Subcutaneous abdominal adipose tissue (tissue), 5 donors: ENCODE data around the gene KLHDC7B.

ENCODE experiments used
- H3K27ac ChIP-seq: one replicate; pipeline ENCODE4 v1.7.0; 2013; ENCODE audit warnings: low read depth, mild to moderate bottlenecking, inconsistent platforms, low read length, moderate library complexity
- H3K27me3 ChIP-seq, 5 donors: one replicate each; pipeline ENCODE4 v1.7.0; 2013; ENCODE audit warnings: low read length in 5 of 5, inconsistent platforms in 1 of 5; ENCODE audit not compliant: control insufficient read depth in 5 of 5, insufficient read depth in 4 of 5
- H3K36me3 ChIP-seq, 5 donors: one replicate each; pipeline ENCODE4 v1.7.0; 2013; ENCODE audit warnings: low read length in 5 of 5; ENCODE audit not compliant: control insufficient read depth in 5 of 5, insufficient read depth in 5 of 5
- H3K4me1 ChIP-seq, 5 donors: one replicate each; pipeline ENCODE4 v1.7.0; 2013; ENCODE audit warnings: low read length in 5 of 5, mild to moderate bottlenecking in 3 of 5, moderate library complexity in 1 of 5; ENCODE audit not compliant: control insufficient read depth in 5 of 5, insufficient read depth in 5 of 5
- H3K4me3 ChIP-seq, 5 donors: one replicate each; pipeline ENCODE4 v1.7.0; 2013; ENCODE audit warnings: low read length in 5 of 5, low read depth in 1 of 5
- H3K9ac ChIP-seq, 5 donors: one replicate each; pipeline ENCODE4 v1.7.0; 2013; ENCODE audit warnings: low read length in 5 of 5, mild to moderate bottlenecking in 4 of 5, moderate library complexity in 3 of 5
- H3K9me3 ChIP-seq, 5 donors: one replicate each; pipeline ENCODE4 v1.7.0; 2013; ENCODE audit warnings: low read length in 5 of 5; ENCODE audit not compliant: control insufficient read depth in 5 of 5
- donor health status: healthy.
- donor health status: healthy.
- donor health status: healthy.
- donor health status: healthy.
- donor health status: healthy.

The KLHDC7B gene

DNA sequence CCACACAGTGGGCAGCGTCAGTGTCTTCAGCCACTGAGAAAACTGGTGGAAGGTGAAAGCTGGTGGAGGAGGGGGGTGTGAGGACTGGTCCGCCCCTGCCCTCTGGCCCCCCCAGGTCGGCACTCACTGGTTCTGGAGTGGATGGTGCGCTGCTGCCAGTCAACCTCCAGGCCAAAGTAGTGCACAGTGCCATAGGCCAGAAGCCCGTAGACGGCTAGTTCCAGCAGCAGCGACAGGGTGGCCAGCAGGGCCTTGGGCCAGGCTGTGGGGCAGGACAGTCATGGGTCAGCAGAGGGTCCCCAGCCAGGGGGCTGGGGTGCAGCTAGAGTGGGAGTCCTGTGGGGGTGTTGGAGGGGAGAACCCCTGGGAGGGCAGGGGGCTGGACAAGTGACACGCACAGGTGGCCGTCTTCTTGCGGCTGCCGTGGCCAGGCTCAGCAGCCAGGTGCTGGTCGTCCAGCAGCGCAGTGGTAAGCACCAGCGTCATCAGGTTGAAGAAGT, 40.4 kb upstream of the KLHDC7B start:
- Histone ChIP-seq H3K27me3 (no peaks in the 10 kb centered on the region), H3K4me3 (no peak overlapping the region), H3K4me1 (peaks cover 0 to 29% (median 28%) of the 10 kb centered on the region in 5 donors), H3K36me3 (peaks cover 0 to 35% (median 34%) of the 10 kb centered on the region in 5 donors), H3K27ac (no peak overlapping the region), H3K9me3 (no peaks in the 10 kb centered on the region), H3K9ac (no peak overlapping the region)

DNA sequence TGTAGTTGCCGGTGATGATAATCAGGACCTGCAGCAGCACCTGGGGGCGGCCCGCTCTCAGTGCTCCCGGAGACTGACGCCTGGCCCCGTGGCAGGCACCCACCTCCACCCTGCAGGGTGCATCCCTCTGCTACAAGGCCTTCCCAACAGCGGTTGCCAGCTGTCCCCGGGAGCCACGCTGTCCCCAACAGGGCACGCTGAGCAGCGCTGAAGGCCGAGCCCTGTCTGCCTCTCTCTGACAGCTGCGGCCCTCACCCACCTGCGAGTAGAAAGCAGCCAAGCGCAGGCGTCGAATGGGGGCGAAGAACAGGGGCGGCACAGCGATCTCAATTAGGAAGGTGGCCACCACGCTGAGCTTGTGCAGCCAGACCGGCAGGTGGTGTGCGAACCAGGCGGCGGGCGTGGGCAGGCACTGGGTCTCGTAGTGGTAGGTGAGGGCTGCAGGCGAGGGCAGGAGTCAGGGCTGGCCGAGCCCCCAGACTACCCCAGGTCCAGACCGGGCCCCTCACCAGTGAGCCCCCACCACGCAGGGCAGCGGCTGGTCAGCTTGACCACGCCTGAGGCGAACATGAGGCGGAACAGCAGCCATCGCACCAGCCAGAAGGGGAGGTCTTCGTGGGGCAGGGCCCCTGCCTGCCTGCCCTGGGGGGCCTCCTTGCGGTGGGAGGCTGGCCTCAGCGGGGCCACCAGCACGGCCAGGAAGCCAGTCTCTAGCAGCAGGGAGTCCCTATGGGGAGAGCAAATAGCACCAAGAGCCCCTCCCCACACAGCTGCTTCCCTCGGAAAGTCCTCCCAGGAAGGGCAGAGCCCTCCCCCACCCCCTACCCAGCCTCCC, 39.7 kb upstream of the KLHDC7B start:
- peak overlapping the region in 2 of 5 donors; percentile 96 to 99 for H3K9ac ChIP-seq
- H3K9me3 ChIP-seq, result no peaks in the 10 kb centered on the region
- peaks cover 0 to 29% (median 28%) of the 10 kb centered on the region in 5 donors for H3K4me1 ChIP-seq
- H3K36me3 ChIP-seq, result peaks cover 0 to 36% (median 35%) of the 10 kb centered on the region in 5 donors
- peak overlapping the region in 3 of 5 donors; percentile 94 to 98 (median 97) for H3K4me3 ChIP-seq
- H3K27ac ChIP-seq, result no peak overlapping the region
- no peaks in the 10 kb centered on the region for H3K27me3 ChIP-seq

DNA sequence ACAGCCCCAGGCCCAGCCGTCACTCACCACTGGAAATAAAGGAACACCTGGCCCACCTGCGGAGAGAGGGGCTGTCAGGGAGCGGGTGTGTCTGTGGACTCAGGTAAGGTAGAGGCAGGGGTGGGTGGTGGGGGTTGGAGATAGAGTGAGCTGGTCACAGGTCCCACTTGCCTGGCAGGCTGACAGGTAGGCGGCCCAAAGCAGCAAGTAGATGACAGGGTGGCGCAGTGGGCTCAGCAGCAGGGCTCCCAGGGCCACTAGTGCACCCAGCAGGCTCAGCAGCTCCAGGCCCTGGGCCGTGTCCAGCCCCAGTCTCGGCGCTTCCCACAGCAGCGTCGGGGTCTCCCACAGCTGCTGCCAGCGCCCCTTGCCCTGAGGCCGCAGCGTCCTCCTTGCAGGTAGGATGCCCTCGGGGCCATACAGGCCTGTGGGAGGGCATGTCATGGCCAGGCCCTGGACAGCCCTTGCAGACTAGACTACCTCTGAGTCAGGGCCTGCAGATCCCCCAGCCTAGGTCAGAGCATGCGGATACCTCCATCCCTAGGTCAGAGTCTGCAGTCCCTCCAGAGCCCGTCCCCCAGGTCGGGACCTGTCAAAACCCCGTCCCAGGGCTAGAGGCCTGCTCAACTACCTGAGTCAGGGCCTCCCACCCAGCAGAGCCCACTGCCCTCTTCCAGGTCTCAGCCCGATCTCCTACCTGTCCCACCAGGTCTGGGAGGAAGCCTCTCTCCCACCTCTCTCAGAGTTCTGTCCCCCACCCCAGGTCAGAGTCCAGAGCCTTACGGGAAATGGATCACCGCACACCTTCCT, 38.9 kb upstream of the KLHDC7B start:
- Histone ChIP-seq H3K4me3 (peak overlapping the region; percentile 87 to 98 (median 94)), H3K4me1 (peaks cover 0 to 29% (median 28%) of the 10 kb centered on the region in 5 donors), H3K9ac (peak overlapping the region; percentile 77 to 99 (median 89)), H3K36me3 (peaks cover 0 to 36% (median 35%) of the 10 kb centered on the region in 5 donors), H3K9me3 (no peaks in the 10 kb centered on the region), H3K27me3 (no peaks in the 10 kb centered on the region), H3K27ac (peak overlapping the region; percentile 76)

DNA sequence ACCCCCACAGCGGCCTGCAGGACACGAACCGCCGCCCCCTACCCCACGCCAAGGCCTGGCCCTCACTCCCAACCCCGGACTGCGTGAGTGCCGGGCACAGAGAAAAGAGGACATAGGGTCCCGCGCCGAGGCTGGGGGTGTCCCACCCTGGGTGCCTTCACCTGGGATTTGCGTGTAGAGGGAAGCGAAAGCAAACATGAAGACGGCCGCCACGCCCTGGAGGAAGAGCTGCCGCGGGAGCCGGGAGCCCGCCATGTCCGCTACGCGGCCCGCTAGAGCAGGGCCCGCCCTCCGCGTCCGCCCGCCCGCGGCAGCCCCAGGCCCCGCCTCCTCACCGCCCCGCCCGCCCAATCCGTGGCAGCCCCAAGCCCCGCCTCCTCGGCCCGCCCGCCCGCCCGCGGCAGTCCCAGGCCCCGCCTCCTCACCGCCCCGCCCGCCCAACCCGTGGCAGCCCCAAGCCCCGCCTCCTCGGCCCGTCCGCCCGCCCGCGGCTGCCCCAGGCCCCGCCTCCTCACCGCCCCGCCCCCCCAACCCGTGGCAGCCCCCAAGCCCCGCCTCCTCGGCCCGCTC, 38.2 kb upstream of the KLHDC7B start, which contains the start of gene LMF2:
TSS of gene LMF2 (minus strand) at position 282 of the 570 bp plus-strand sequence. CDS start at position 255, 27 bp downstream.
- H3K9me3 ChIP-seq, result no peaks in the 10 kb centered on the region
- H3K9ac ChIP-seq, result peak within 1 kb of the TSS; percentile 77 to 99 (median 89)
- H3K4me3 ChIP-seq, result peak within 1 kb of the TSS; percentile 87 to 98 (median 94)
- H3K27ac ChIP-seq, result peak within 1 kb of the TSS; percentile 88
- H3K36me3 ChIP-seq, result peaks cover 0 to 37% (median 30%) of the 10 kb centered on the region in 5 donors
- no peaks in the 10 kb centered on the region for H3K27me3 ChIP-seq
- peaks cover 0 to 29% (median 28%) of the 10 kb centered on the region in 5 donors for H3K4me1 ChIP-seq

DNA sequence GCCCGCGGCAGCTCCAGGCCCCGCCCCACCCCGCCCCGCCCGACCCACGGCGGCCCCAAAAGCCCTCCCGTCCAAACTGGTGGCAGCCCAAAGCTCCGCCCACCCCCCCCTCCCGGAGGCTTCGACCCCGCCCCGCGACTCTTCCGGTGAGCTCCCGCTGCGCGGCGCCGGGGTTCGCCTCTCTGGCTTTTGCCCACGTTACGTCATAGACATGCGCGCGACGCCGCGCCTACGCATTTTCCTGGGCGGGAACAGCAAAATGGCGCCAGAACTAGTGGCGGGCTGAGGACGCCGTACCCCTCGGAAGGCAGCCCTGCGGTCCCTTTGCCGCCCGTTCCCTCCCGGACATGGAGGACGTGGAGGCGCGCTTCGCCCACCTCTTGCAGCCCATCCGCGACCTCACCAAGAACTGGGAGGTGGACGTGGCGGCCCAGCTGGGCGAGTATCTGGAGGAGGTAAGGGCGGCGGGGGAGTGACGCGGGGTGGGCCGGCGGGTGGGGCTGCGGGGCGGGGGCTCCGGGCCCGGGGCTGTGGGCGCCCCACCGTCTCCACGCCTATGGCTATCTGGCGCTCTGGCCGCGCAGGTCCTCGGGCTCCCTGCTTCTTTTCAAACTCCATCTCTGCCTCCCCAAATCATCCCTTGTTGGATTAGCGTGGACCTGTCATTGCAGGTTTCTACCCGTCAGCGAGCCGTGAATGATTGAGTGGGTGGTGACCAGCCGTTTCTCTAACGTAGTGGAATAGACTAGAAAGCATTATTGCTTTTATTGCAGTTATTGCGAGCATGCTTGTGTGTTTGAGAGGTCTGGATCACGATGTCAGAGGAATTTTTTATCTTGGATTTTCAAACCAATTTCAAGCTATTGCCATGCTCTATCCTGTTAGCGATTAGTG, 37.5 kb upstream of the KLHDC7B start, which contains the start of gene NCAPH2:
TSS of gene NCAPH2 (plus strand) at position 234 of the 894 bp plus-strand sequence. CDS start at position 348, 114 bp downstream.
- H3K4me3 ChIP-seq, result peak within 1 kb of the TSS; percentile 87 to 98 (median 94)
- no peaks in the 10 kb centered on the region for H3K27me3 ChIP-seq
- H3K9ac ChIP-seq, result peak within 1 kb of the TSS; percentile 77 to 99 (median 89)
- peak within 1 kb of the TSS; percentile 88 for H3K27ac ChIP-seq
- peaks cover 0 to 30% (median 23%) of the 10 kb centered on the region in 5 donors for H3K36me3 ChIP-seq
- peaks cover 0 to 29% (median 28%) of the 10 kb centered on the region in 5 donors for H3K4me1 ChIP-seq
- H3K9me3 ChIP-seq, result no peaks in the 10 kb centered on the region

DNA sequence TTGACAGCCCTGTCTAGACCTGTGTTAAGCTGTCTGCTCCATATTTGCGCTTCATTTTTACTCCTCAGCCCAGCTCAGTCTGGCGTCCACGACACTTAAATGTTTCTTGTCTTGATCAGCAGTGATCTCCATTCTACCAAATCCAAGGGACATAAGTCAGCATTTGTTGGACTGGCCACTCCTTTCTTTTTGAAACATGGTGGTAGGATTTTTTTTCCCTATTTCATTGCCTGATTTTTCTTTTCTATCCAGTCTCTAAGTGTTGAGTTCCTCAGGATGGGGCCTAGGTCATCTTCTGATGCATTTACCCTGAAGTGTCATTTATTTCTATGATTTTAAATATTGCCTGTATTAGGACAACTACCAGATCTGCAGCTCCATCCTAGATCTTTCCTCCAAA, 36.8 kb upstream of the KLHDC7B start:
- Histone ChIP-seq H3K9me3 (no peaks in the 10 kb centered on the region), H3K27ac (peak overlapping the region; percentile 88), H3K27me3 (no peaks in the 10 kb centered on the region), H3K9ac (peak overlapping the region; percentile 59 to 75 (median 65)), H3K4me3 (peak overlapping the region; percentile 68 to 91 (median 83)), H3K36me3 (peaks cover 0 to 25% (median 18%) of the 10 kb centered on the region in 5 donors), H3K4me1 (peaks cover 0 to 29% (median 28%) of the 10 kb centered on the region in 5 donors)

DNA sequence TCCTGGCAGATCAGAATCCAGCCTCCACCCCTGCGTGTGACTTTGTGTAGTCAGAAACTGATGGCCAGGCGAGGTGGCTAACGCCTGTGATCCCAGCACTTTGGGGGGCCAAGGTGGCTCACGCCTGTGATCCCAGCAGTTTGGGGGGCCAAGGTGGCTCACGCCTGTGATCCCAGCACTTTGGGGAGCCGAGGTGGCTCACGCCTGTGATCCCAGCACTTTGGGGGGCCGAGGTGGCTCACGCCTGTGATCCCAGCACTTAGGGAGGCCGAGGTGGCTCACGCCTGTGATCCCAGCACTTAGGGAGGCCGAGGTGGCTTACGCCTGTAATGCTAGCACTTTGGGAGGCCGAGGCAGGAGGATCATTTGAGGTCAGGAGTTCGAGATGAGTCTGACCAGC, 32.5 kb upstream of the KLHDC7B start:
- Histone ChIP-seq H3K27ac (no peak overlapping the region), H3K9me3 (no peaks in the 10 kb centered on the region), H3K4me1 (peaks cover 0 to 14% (median 12%) of the 10 kb centered on the region in 5 donors), H3K9ac (no peak overlapping the region), H3K27me3 (no peaks in the 10 kb centered on the region), H3K4me3 (no peak overlapping the region), H3K36me3 (peaks cover 0 to 30% (median 25%) of the 10 kb centered on the region in 5 donors)

DNA sequence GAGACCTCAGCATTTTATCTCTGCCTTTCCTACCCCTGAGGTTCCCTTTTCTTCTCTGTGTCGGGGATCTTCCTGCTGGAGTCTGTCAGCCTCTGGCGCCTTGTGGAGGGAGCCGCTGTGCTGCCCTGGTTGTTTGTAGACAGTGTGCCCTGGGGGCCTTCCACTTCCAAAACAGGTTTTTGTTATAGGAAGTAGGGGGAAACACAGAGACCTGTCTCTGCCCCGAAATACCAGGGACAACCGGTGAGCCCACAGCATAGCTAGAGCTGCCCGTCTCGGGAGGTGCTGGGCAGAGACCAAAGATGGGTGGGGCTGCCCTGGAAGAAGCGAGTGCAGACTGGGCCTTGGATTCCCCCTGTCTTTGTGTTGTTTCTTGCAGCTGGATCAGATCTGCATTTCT, 29.6 kb upstream of the KLHDC7B start:
- Histone ChIP-seq H3K27ac (no peak overlapping the region), H3K4me1 (no peaks in the 10 kb centered on the region), H3K4me3 (no peak overlapping the region), H3K9me3 (no peaks in the 10 kb centered on the region), H3K9ac (no peak overlapping the region), H3K36me3 (peaks cover 0 to 50% (median 42%) of the 10 kb centered on the region in 5 donors), H3K27me3 (no peaks in the 10 kb centered on the region)

DNA sequence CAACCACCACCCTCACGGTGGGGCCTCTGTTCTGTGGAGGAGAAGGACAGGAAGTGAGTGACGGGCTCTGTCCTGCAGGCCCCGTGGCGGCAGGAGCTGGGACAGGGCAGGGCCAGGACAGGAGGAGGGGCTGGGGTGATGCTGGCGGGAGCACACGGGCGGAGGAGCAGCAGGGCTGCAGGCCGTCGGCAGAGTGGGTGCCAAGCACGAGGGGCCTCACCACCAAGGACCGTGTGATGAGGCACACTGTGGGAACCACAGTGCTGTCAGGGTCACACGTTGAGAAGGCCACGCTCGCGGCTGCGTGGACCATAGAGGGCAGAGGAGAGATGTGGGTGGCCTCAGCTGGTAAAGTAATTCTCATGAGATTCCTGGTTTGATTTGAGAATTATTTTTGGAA, 28.8 kb upstream of the KLHDC7B start:
- H3K27ac ChIP-seq, result no peak overlapping the region
- H3K9ac ChIP-seq, result no peak overlapping the region
- H3K36me3 ChIP-seq, result peaks cover 0 to 58% (median 50%) of the 10 kb centered on the region in 5 donors
- H3K9me3 ChIP-seq, result no peaks in the 10 kb centered on the region
- no peaks in the 10 kb centered on the region for H3K27me3 ChIP-seq
- no peaks in the 10 kb centered on the region for H3K4me1 ChIP-seq
- no peak overlapping the region for H3K4me3 ChIP-seq
